H9 (cell line): ENCODE data around the gene ZNF526. TPM values are rescaled to one million over a fixed set of nuclear protein-coding genes. Genes with fewer than 3 reads are reported as not detected.
"Not testable (repeated sequence)": the region's sequence is repeated elsewhere in the genome, so short reads cannot be mapped to it uniquely, and the experiment has no call there.

Source experiments
- DNase-seq: peaks from one replicate; pipeline ENCODE4 v3.0.0-alpha.2; 2017
- H2AFZ ChIP-seq: one replicate; pipeline ENCODE4 v1.6.1; 2013; ENCODE audit warnings: mild to moderate bottlenecking, low read length, control low read depth, moderate library complexity
- H2AK5ac ChIP-seq: 2 replicates; pipeline ENCODE4 v1.6.1; 2013; ENCODE audit warnings: low read length, control low read depth, mixed read lengths; ENCODE audit not compliant: insufficient read length
- H2BK120ac ChIP-seq: one replicate; pipeline ENCODE4 v1.6.1; 2013; ENCODE audit warnings: low read depth, mild to moderate bottlenecking, low read length, control low read depth, inconsistent platforms; ENCODE audit not compliant: poor library complexity, severe bottlenecking
- H2BK12ac ChIP-seq: 2 replicates; pipeline ENCODE4 v1.6.1; 2013; ENCODE audit warnings: low read length, control low read depth, mixed read lengths, low read depth; ENCODE audit not compliant: insufficient read length
- H2BK15ac ChIP-seq: 2 replicates; pipeline ENCODE4 v1.6.1; 2013; ENCODE audit warnings: low read depth, low read length, control low read depth
- H2BK20ac ChIP-seq: one replicate; pipeline ENCODE4 v1.6.1; 2013; ENCODE audit warnings: low read depth, mild to moderate bottlenecking, low read length, control low read depth, inconsistent platforms; ENCODE audit not compliant: poor library complexity, severe bottlenecking
- H2BK5ac ChIP-seq: 2 replicates; pipeline ENCODE4 v1.6.1; 2013; ENCODE audit warnings: low read length, control low read depth, mixed read lengths; ENCODE audit not compliant: insufficient read length
- H3K14ac ChIP-seq: 2 replicates; pipeline ENCODE4 v1.6.1; 2013; ENCODE audit warnings: low read length, control low read depth; ENCODE audit not compliant: insufficient read depth
- H3K18ac ChIP-seq: 2 replicates; pipeline ENCODE4 v1.6.1; 2013; ENCODE audit warnings: low read depth, mild to moderate bottlenecking, mixed read lengths, low read length, control low read depth; ENCODE audit not compliant: insufficient read length
- H3K23ac ChIP-seq: 2 replicates; pipeline ENCODE4 v1.6.1; 2013; ENCODE audit warnings: low read length, control low read depth, mixed read lengths, low read depth; ENCODE audit not compliant: insufficient read length
- H3K23me2 ChIP-seq: 2 replicates; pipeline ENCODE4 v1.6.1; 2013; ENCODE audit warnings: low read depth, mild to moderate bottlenecking, mixed read lengths, low read length, control low read depth; ENCODE audit not compliant: insufficient read length, poor library complexity, severe bottlenecking
- H3K27ac ChIP-seq: 2 replicates; pipeline ENCODE4 v1.5.1; 2013; ENCODE audit warnings: low read length, control low read depth, mixed read lengths, low read depth; ENCODE audit not compliant: insufficient read length
- H3K27me3 ChIP-seq: 2 replicates; pipeline ENCODE4 v1.6.1; 2013; ENCODE audit warnings: low read length, control low read depth, inconsistent platforms; ENCODE audit not compliant: insufficient read depth
- H3K4ac ChIP-seq: 2 replicates; pipeline ENCODE4 v1.6.1; 2013; ENCODE audit warnings: low read depth, mild to moderate bottlenecking, control low read depth, inconsistent platforms, low read length, moderate library complexity
- H3K4me1 ChIP-seq: 2 replicates; pipeline ENCODE4 v1.6.1; 2013; ENCODE audit warnings: low read length, control low read depth, inconsistent platforms; ENCODE audit not compliant: insufficient read depth
- H3K4me2 ChIP-seq: 2 replicates; pipeline ENCODE4 v1.6.1; 2013; ENCODE audit warnings: low read length, control low read depth, mixed read lengths; ENCODE audit not compliant: insufficient read length, insufficient read depth
- H3K56ac ChIP-seq: 2 replicates; pipeline ENCODE4 v1.6.1; 2013; ENCODE audit warnings: low read depth, mild to moderate bottlenecking, mixed read lengths, low read length, control low read depth; ENCODE audit not compliant: insufficient read length
- H3K79me1 ChIP-seq: 2 replicates; pipeline ENCODE4 v1.6.1; 2013; ENCODE audit warnings: low read depth, mild to moderate bottlenecking, moderate library complexity, low read length, control low read depth, inconsistent platforms; ENCODE audit not compliant: insufficient read depth, poor library complexity, severe bottlenecking
- H3K79me2 ChIP-seq: 2 replicates; pipeline ENCODE4 v1.6.1; 2013; ENCODE audit warnings: low read length, control low read depth, inconsistent platforms; ENCODE audit not compliant: insufficient read depth
- H3K9ac ChIP-seq: 2 replicates; pipeline ENCODE4 v1.6.1; 2013; ENCODE audit warnings: low read length, control low read depth, mixed read lengths; ENCODE audit not compliant: insufficient read length; ENCODE audit errors: extremely low read depth
- H3K9me3 ChIP-seq: one replicate; pipeline ENCODE4 v1.6.1; 2013; ENCODE audit warnings: low read depth, low read length, inconsistent platforms; ENCODE audit not compliant: control insufficient read depth
- H3T11ph ChIP-seq: one replicate; pipeline ENCODE4 v1.6.1; 2013; ENCODE audit warnings: mild to moderate bottlenecking, low read length, control low read depth, inconsistent platforms
- H4K20me1 ChIP-seq: one replicate; pipeline ENCODE4 v1.6.1; 2013; ENCODE audit not compliant: control insufficient read depth, insufficient read length, insufficient read depth
- H4K5ac ChIP-seq: 2 replicates; pipeline ENCODE4 v1.6.1; 2013; ENCODE audit warnings: low read depth, mild to moderate bottlenecking, mixed read lengths, low read length, control low read depth; ENCODE audit not compliant: insufficient read length
- H4K8ac ChIP-seq: replicated peaks from 2 replicates; pipeline ENCODE4 v1.6.1; 2013; ENCODE audit warnings: low read length, control low read depth, mixed read lengths, low read depth; ENCODE audit not compliant: insufficient read length
- H4K91ac ChIP-seq: 2 replicates; pipeline ENCODE4 v1.6.1; 2013; ENCODE audit warnings: low read depth, mild to moderate bottlenecking, moderate library complexity, mixed read lengths, low read length, control low read depth; ENCODE audit not compliant: insufficient read length
- H3K27ac Mint-ChIP-seq, 3 experiments: 2 replicates in 2 of 3; 3 replicates in 1 of 3; pipeline ENCODE4 v1.8.0; 2020 to 2021; ENCODE audit warnings: mixed read lengths in 3 of 3, mild to moderate bottlenecking in 1 of 3, moderate library complexity in 1 of 3
- H3K27me3 Mint-ChIP-seq: 2 replicates; pipeline ENCODE4 v1.8.0; 2021; ENCODE audit warnings: low read depth, mild to moderate bottlenecking, moderate library complexity, mixed read lengths
- H3K36me3 Mint-ChIP-seq, 3 experiments: 2 replicates in 2 of 3; 3 replicates in 1 of 3; pipeline ENCODE4 v1.8.0; 2020 to 2021; ENCODE audit warnings: low read depth in 3 of 3, mixed read lengths in 3 of 3; ENCODE audit not compliant: insufficient read depth in 1 of 3
- H3K4me1 Mint-ChIP-seq, 2 experiments: 2 replicates each; pipeline ENCODE4 v1.8.0; 2020; ENCODE audit warnings: mixed read lengths in 2 of 2
- H3K4me3 Mint-ChIP-seq, 2 experiments: 2 replicates in 1 of 2; 3 replicates in 1 of 2; pipeline ENCODE4 v1.8.0; 2020 to 2021; ENCODE audit warnings: mild to moderate bottlenecking in 2 of 2, mixed read lengths in 2 of 2, moderate library complexity in 1 of 2
- H3K9me3 Mint-ChIP-seq, 2 experiments: 2 replicates in 1 of 2; 3 replicates in 1 of 2; pipeline ENCODE4 v1.8.0; 2020; ENCODE audit warnings: mild to moderate bottlenecking in 2 of 2, mixed read lengths in 2 of 2, moderate library complexity in 1 of 2
- CTCF ChIP-seq: fragments of 200-600 bp; sonication (generic); conservative IDR thresholded peaks from 3 replicates; pipeline ENCODE4 v1.8.0; 2021; ENCODE audit warnings: antibody characterized with exemption, mild to moderate bottlenecking
- WGBS: extraction: QIAGEN DNeasy Blood & Tissue Kit; methylation state at CpG from one replicate; pipeline ENCODE4 v1.1.7; 2013; ENCODE audit warnings: missing lambda C conversion rate, low lambda C conversion rate, mixed read lengths; ENCODE audit not compliant: insufficient read length; ENCODE audit errors: extremely low coverage; 5-methylcytosine and 5-hydroxymethylcytosine counted together
- total RNA-seq: library from RNA; stranded (reverse); gene quantifications from 2 replicates; pipeline ENCODE4 v1.2.1, GENCODE V29; 2021

The ZNF526 gene
- total RNA-seq, 1 experiment from 2014 or later = 20.5 TPM

- Histone ChIP-seq H4K8ac (no peak overlapping the region), H3K9ac (peak overlapping the region; percentile 42), H3K14ac (no peak overlapping the region), H3K79me1 (no peaks in the 10 kb centered on the region), H2AK5ac (no peak overlapping the region), H4K5ac (no peak overlapping the region), H4K91ac (no peak overlapping the region), H3K23me2 (peaks cover 14% of the 10 kb centered on the region), H2BK5ac (no peak overlapping the region), H3K4ac (no peak overlapping the region), H3K56ac (no peak overlapping the region), H3K18ac (no peak overlapping the region), H2BK12ac (no peak overlapping the region), H2BK120ac (no peak overlapping the region), H3T11ph (no peak overlapping the region), H3K23ac (no peak overlapping the region), H2AFZ (no peak overlapping the region), H3K79me2 (peaks cover 5% of the 10 kb centered on the region; the same call in 1 of the 2 replicates), H3K4me2 (peak overlapping the region; percentile 61), H2BK20ac (no peak overlapping the region), H2BK15ac (no peak overlapping the region), H4K20me1 (no peaks in the 10 kb centered on the region), H3K27me3 (no peaks in the 10 kb centered on the region), H3K9me3 (no peaks in the 10 kb centered on the region), H3K4me1 (peaks cover 6% of the 10 kb centered on the region; the same call in 1 of the 2 replicates), H3K27ac (no peak overlapping the region)
- TF ChIP-seq CTCF = no peak
- Mint-ChIP-seq H3K27ac (peak overlapping the region in 2 of 3 experiments; percentile 81 to 94; a peak in 3 of 7 replicates), H3K4me3 (peak overlapping the region; percentile 76 to 81), H3K4me1 (peaks cover 22 to 31% of the 10 kb centered on the region in 2 experiments), H3K9me3 (no peaks in the 10 kb centered on the region), H3K36me3 (peaks cover 2 to 7% (median 4%) of the 10 kb centered on the region in 3 experiments; a peak in 3 of 7 replicates), H3K27me3 (peaks cover 19% of the 10 kb centered on the region)
- no CpG with 5 or more reads among the region's 38 CpGs for WGBS
- peak; percentile 58 for DNase-seq
Observed at GRCh38 chr19:42255766-42256745, 35.9 kb downstream of the ZNF526 start.

GRCh38 chr19:42257842-42258241 lies 37.7 kb downstream of the ZNF526 start:
- H3K18ac ChIP-seq, H3K4me3 Mint-ChIP-seq: not testable (repeated sequence)

More at GRCh38 chr19:42257842-42258241, 37.7 kb downstream of the ZNF526 start:
- WGBS = no CpG with 5 or more reads among the region's 3 CpGs
- H3K79me2 ChIP-seq, H3K27ac Mint-ChIP-seq, H2AK5ac ChIP-seq, H4K91ac ChIP-seq, H4K20me1 ChIP-seq, H3K4ac ChIP-seq, H4K8ac ChIP-seq, H3K23ac ChIP-seq, H2BK20ac ChIP-seq, DNase-seq, H3K56ac ChIP-seq, H3K9me3 Mint-ChIP-seq, H3K23me2 ChIP-seq, H3K4me1 ChIP-seq, H2BK15ac ChIP-seq, H3K27me3 ChIP-seq, H3K4me2 ChIP-seq, H3K9me3 ChIP-seq, H2AFZ ChIP-seq, H3K36me3 Mint-ChIP-seq, H3K27ac ChIP-seq, H4K5ac ChIP-seq, H2BK120ac ChIP-seq, H2BK12ac ChIP-seq, H3K79me1 ChIP-seq, H2BK5ac ChIP-seq, H3T11ph ChIP-seq, H3K9ac ChIP-seq, H3K14ac ChIP-seq: not testable (repeated sequence)
- Mint-ChIP-seq H3K27me3 (peaks cover 28% of the 10 kb centered on the region), H3K4me1 (peaks cover 10 to 16% of the 10 kb centered on the region in 2 experiments)
